Type B pancreatic cell (in vitro differentiated cells): ENCODE data around the gene SLC10A2. TPM values are rescaled to one million over a fixed set of nuclear protein-coding genes. Genes with fewer than 3 reads are reported as not detected.
"Not testable (repeated sequence)": the region's sequence is repeated elsewhere in the genome, so short reads cannot be mapped to it uniquely, and the experiment has no call there.

Experiments used
- DNase-seq: peaks from one replicate; pipeline ENCODE4 v3.0.0; 2021; ENCODE audit warnings: mixed read lengths; ENCODE audit not compliant: unreplicated experiment; ENCODE audit errors: extremely low spot score
- H3K27ac Mint-ChIP-seq: 2 replicates; pipeline ENCODE4 v1.8.0; 2021; ENCODE audit warnings: mild to moderate bottlenecking, mixed read lengths
- H3K27me3 Mint-ChIP-seq: 2 replicates; pipeline ENCODE4 v1.8.0; 2021; ENCODE audit warnings: mixed read lengths
- H3K36me3 Mint-ChIP-seq: 2 replicates; pipeline ENCODE4 v1.8.0; 2021; ENCODE audit warnings: mixed read lengths
- H3K4me1 Mint-ChIP-seq: one replicate; pipeline ENCODE4 v1.8.0; 2021; ENCODE audit warnings: mixed read lengths; ENCODE audit not compliant: unreplicated experiment
- H3K4me3 Mint-ChIP-seq: 2 replicates; pipeline ENCODE4 v1.8.0; 2021; ENCODE audit warnings: mild to moderate bottlenecking, mixed read lengths
- H3K9me3 Mint-ChIP-seq: 2 replicates; pipeline ENCODE4 v1.8.0; 2021; ENCODE audit warnings: mixed read lengths
- total RNA-seq: library from RNA; stranded (reverse); gene quantifications from 2 replicates; pipeline ENCODE4 v1.2.1, GENCODE V29; 2021; ENCODE audit warnings: low replicate concordance
- TF ChIP-seq, protein P1 (sequence below): fragments of 200-600 bp; sonication (generic); conservative IDR thresholded peaks from 2 replicates; pipeline ENCODE4 v1.5.0; 2021; ENCODE audit warnings: antibody characterized with exemption, mild to moderate bottlenecking

Gene SLC10A2
- total RNA-seq, 1 donor from 2014 or later: 1.7 TPM

DNA sequence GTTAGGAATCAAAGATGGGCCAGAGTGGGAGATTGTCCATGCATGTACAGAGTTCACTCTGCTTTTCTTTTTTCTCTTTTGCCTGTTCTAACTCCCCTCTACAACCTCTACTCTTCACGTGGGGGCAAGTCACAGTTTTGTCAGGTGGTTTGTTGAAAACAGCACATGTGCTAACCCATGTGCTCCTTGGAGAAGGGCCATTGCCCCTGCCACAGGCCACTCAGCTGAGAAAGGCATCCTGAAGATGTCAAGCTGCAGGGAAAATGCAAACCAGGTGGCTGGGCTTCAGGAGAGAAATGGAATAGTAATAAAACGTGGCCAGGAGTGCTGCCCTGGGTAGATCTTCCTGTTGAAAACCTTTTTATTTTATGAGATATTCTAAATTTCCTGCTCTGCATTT, 35.3 kb upstream of the SLC10A2 start:
- TF ChIP-seq, protein P1, sequence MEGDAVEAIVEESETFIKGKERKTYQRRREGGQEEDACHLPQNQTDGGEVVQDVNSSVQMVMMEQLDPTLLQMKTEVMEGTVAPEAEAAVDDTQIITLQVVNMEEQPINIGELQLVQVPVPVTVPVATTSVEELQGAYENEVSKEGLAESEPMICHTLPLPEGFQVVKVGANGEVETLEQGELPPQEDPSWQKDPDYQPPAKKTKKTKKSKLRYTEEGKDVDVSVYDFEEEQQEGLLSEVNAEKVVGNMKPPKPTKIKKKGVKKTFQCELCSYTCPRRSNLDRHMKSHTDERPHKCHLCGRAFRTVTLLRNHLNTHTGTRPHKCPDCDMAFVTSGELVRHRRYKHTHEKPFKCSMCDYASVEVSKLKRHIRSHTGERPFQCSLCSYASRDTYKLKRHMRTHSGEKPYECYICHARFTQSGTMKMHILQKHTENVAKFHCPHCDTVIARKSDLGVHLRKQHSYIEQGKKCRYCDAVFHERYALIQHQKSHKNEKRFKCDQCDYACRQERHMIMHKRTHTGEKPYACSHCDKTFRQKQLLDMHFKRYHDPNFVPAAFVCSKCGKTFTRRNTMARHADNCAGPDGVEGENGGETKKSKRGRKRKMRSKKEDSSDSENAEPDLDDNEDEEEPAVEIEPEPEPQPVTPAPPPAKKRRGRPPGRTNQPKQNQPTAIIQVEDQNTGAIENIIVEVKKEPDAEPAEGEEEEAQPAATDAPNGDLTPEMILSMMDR: no peak
- no peaks in the 10 kb centered on the region for H3K27me3 Mint-ChIP-seq
- no peak overlapping the region for H3K27ac Mint-ChIP-seq
- H3K4me3 Mint-ChIP-seq: no peak overlapping the region
- H3K4me1 Mint-ChIP-seq: peaks cover 16% of the 10 kb centered on the region
- no peak for DNase-seq
- no peaks in the 10 kb centered on the region for H3K36me3 Mint-ChIP-seq
- peaks cover 18% of the 10 kb centered on the region for H3K9me3 Mint-ChIP-seq

DNA sequence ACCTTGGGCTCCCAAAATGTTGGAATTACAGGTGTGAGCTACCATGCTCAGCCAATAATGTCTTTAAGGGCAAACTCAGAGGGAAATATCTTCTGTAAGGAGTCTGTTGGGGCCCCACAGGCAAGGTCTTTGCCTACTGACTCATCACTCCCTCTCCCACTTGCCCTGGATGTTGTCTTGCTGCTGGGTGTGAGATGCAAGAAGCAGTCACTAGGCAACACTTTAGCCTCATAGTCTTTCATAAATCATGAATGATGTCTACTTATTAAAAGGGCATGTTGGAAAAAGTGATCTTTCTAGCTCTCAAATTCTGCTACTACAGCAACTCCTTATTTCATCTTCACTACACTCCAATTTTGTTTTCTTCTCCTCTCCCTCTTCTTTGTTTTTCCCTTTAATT, 34.6 kb upstream of the SLC10A2 start:
- Mint-ChIP-seq H3K27me3 (no peaks in the 10 kb centered on the region), H3K4me3 (no peak overlapping the region), H3K4me1 (peaks cover 16% of the 10 kb centered on the region), H3K9me3 (peaks cover 18% of the 10 kb centered on the region), H3K27ac (peak overlapping the region; percentile 74), H3K36me3 (no peaks in the 10 kb centered on the region)
- TF ChIP-seq, protein P1: no peak
- no peak for DNase-seq

DNA sequence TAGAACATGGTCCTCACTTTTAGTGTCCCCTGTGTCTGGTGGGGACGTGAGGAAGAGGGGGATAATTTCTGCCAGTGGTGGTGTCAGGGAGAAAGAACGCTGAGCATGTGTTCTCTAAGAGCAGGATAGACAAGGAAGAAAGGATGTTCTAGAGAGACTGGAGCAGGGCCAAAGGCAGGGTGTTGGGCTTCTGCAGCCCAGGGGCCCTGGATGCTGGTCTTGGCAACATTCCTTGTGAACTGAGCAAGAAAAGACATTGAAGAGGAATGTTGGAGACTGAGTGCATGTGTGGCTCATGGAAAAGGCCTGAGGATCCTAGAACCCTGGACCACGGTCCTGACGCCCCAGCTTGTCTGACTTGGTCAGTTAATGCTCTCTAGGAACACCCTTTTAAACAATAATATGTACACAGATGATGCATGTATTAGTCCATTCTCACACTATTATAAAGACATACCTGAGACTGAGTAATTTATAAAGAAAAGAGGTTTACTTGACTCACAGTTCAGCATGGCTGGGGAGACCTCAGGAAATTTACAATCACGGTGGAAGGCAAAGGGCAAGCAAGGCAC, 33.6 kb upstream of the SLC10A2 start:
- no peak overlapping the region for H3K4me3 Mint-ChIP-seq
- no peaks in the 10 kb centered on the region for H3K27me3 Mint-ChIP-seq
- peaks cover 16% of the 10 kb centered on the region for H3K4me1 Mint-ChIP-seq
- H3K36me3 Mint-ChIP-seq: no peaks in the 10 kb centered on the region
- TF ChIP-seq, protein P1: no peak
- peaks cover 18% of the 10 kb centered on the region for H3K9me3 Mint-ChIP-seq
- no peak for DNase-seq
- H3K27ac Mint-ChIP-seq: no peak overlapping the region

DNA sequence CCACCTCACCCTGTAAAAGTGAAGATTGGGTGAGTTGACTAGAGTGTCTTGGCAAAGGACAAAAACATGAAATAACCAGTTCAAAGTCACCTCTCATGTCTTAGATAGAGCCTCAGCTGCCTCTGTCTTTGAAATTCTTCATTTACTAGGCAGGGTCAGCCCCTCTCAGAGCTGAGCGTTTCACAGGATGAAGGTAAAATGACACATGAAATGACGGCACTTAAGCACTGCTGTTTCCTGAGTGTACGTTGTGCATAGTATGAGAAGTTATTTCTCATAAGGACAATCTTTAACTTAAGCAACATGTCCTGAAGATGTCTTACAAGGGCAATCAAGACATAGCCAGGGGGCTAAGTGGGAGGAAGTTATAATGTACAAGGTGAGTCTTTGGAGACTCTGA, 32.3 kb upstream of the SLC10A2 start:
- H3K27ac Mint-ChIP-seq: no peak overlapping the region
- no peak overlapping the region for H3K4me3 Mint-ChIP-seq

DNA sequence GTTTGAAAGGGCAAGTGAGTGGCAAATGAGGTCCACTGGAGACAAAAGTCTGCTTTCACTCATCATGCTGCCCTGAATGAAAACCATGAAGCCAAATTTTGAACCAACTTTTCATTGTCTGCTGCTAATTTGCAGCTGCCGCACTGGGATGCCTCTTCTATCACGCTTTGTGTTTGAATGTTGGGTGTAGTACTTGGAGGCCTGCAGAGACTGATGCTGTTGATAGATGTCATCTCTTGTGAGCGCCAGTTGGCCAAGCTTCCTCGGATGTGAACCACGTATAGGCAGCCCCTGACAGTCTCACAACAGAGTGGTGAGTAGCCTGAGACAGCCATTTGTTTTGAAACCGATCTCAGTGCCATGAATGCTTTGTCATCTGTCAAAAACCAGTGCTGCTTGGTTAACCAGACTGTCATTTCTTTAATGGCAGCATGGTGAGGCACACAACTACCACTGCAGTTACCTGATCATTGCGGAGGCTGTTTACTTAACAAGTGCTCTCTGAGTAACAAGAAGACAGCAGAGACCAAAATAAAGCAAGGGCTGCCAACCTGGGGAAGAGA, 31.2 kb upstream of the SLC10A2 start:
- TF ChIP-seq, protein P1: no peak
- DNase-seq: no peak
- Mint-ChIP-seq H3K9me3 (peaks cover 14% of the 10 kb centered on the region), H3K4me1 (peaks cover 16% of the 10 kb centered on the region), H3K4me3 (no peak overlapping the region), H3K27me3 (no peaks in the 10 kb centered on the region), H3K36me3 (no peaks in the 10 kb centered on the region), H3K27ac (no peak overlapping the region)

More for the DNA sequence above, 32.3 kb upstream of the SLC10A2 start:
- H3K36me3 Mint-ChIP-seq: no peaks in the 10 kb centered on the region
- TF ChIP-seq, protein P1: no peak
- DNase-seq: no peak
- peaks cover 16% of the 10 kb centered on the region for H3K4me1 Mint-ChIP-seq
- H3K9me3 Mint-ChIP-seq: peaks cover 10% of the 10 kb centered on the region
- H3K27me3 Mint-ChIP-seq: no peaks in the 10 kb centered on the region

DNA sequence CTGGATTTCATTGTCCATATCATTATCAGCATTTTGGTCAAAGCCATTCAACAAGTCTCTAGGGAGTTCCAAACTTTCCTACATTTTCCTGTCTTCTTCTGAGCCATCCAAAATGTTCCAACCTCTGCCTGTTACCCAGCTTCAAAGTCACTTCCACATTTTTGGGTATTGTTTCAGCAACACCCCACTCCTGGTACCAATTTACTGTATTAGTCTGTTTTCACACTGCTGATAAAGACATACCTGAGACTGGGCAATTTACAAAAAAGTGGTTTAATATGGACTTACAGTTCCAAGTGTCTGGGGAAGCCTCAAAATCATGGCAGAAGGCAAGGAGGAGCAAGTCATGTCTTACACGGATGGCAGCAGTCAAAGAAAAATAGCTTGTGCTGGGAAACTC, 27.4 kb upstream of the SLC10A2 start:
- not testable (repeated sequence) for H3K4me1 Mint-ChIP-seq, DNase-seq, H3K27ac Mint-ChIP-seq, H3K27me3 Mint-ChIP-seq, H3K4me3 Mint-ChIP-seq, H3K36me3 Mint-ChIP-seq
- H3K9me3 Mint-ChIP-seq: peaks cover 11% of the 10 kb centered on the region
